ENCODE results near the gene NKIRAS1.

- TF ChIP-seq CTCF (IDR thresholded peaks at IDR 0.05; ENCODE audit: low read depth, low read length): no peak
- TF ChIP-seq EZH2phosphoT487 (IDR thresholded peaks at IDR 0.05; ENCODE audit: low read depth): no peak
Measured at GRCh38 chr3:23900744-23901143, 16.0 kb downstream of the NKIRAS1 start.
